OCI-LY1 (cell line): ENCODE results near the gene GAS2L2.

Experiments used
- H2AFZ ChIP-seq: fragments of 200-600 bp; sonication (generic), shearing (Covaris generic); 2 replicates; pipeline ENCODE4 v1.6.0; 2014; ENCODE audit warnings: antibody characterized with exemption, mild to moderate bottlenecking, low read length
- H3F3A ChIP-seq: fragments of 200-600 bp; sonication (generic), shearing (Covaris generic); 2 replicates; pipeline ENCODE4 v1.6.0; 2014; ENCODE audit warnings: mild to moderate bottlenecking, antibody characterized with exemption, low read length, moderate library complexity; ENCODE audit not compliant: insufficient read depth
- H3K27ac ChIP-seq: fragments of 200-600 bp; sonication (generic); 2 replicates; pipeline ENCODE4 v1.5.1; 2014; ENCODE audit warnings: low read length, mixed run types, mild to moderate bottlenecking, low read depth; ENCODE audit not compliant: poor library complexity, severe bottlenecking
- H3K27me3 ChIP-seq: fragments of 200-600 bp; sonication (generic); 2 replicates; pipeline ENCODE4 v1.6.0; 2014; ENCODE audit warnings: antibody characterized with exemption, mild to moderate bottlenecking, low read length, moderate library complexity; ENCODE audit not compliant: insufficient read depth
- H3K36me3 ChIP-seq: fragments of 200-600 bp; sonication (generic); 2 replicates; pipeline ENCODE4 v1.6.1; 2014; ENCODE audit warnings: mild to moderate bottlenecking, antibody characterized with exemption, low read length, moderate library complexity, mixed read lengths; ENCODE audit not compliant: insufficient read depth
- H3K4me1 ChIP-seq: fragments of 200-600 bp; sonication (generic); 2 replicates; pipeline ENCODE4 v1.5.1; 2014; ENCODE audit warnings: mild to moderate bottlenecking, low read length, moderate library complexity; ENCODE audit not compliant: insufficient read depth, severe bottlenecking
- H3K4me2 ChIP-seq: fragments of 200-600 bp; sonication (generic), shearing (Covaris generic); 2 replicates; pipeline ENCODE4 v1.6.1; 2014; ENCODE audit warnings: low read length
- H3K4me3 ChIP-seq: fragments of 200-600 bp; sonication (generic); 2 replicates; pipeline ENCODE4 v1.5.1; 2014; ENCODE audit warnings: low read length, low read depth, mild to moderate bottlenecking, mixed read lengths; ENCODE audit not compliant: poor library complexity, severe bottlenecking
- H3K79me2 ChIP-seq: fragments of 200-600 bp; shearing (Covaris generic); 2 replicates; pipeline ENCODE4 v1.6.1; 2016; ENCODE audit warnings: mixed run types, low read length, mixed read lengths; ENCODE audit not compliant: insufficient read depth
- H3K9ac ChIP-seq: fragments of 200-600 bp; sonication (generic), shearing (Covaris generic); 2 replicates; pipeline ENCODE4 v1.6.1; 2014; ENCODE audit warnings: mild to moderate bottlenecking, low read length, mixed read lengths
- H3K9me2 ChIP-seq: fragments of 200-600 bp; sonication (generic), shearing (Covaris generic); 2 replicates; pipeline ENCODE4 v1.6.1; 2014; ENCODE audit warnings: low read depth, mild to moderate bottlenecking, low read length, mixed read lengths
- H3K9me3 ChIP-seq: fragments of 200-600 bp; shearing (Covaris generic); 2 replicates; pipeline ENCODE4 v1.6.1; 2014; ENCODE audit warnings: low read length, mixed read lengths
- H4K20me1 ChIP-seq: fragments of 200-600 bp; sonication (generic), shearing (Covaris generic); 2 replicates; pipeline ENCODE4 v1.6.0; 2016; ENCODE audit warnings: mild to moderate bottlenecking, low read length; ENCODE audit not compliant: insufficient read depth
- CTCF ChIP-seq: fragments of 200-600 bp; sonication (generic), shearing (Covaris generic); IDR thresholded peaks from 2 replicates; pipeline ENCODE4 v1.5.1; 2017; ENCODE audit warnings: mild to moderate bottlenecking, antibody characterized with exemption, low read length, moderate library complexity, mixed read lengths
- EZH2 ChIP-seq: fragments of 200-600 bp; sonication (generic), shearing (Covaris generic); IDR thresholded peaks from 2 replicates; pipeline ENCODE4 v1.8.0; 2017; ENCODE audit warnings: borderline replicate concordance, mixed run types, mild to moderate bottlenecking, antibody characterized with exemption, low read length, moderate library complexity, mixed read lengths

The GAS2L2 gene

GRCh38 chr17:35731917-35732805 is 20.9 kb downstream of the GAS2L2 start:
- Histone ChIP-seq H3K79me2 (no peaks in the 10 kb centered on the region), H3F3A (no peaks in the 10 kb centered on the region), H4K20me1 (no peaks in the 10 kb centered on the region), H3K36me3 (no peaks in the 10 kb centered on the region), H3K4me1 (peaks cover 8% of the 10 kb centered on the region), H3K27me3 (no peaks in the 10 kb centered on the region; the same call in none of the 2 replicates), H3K27ac (no peak overlapping the region), H2AFZ (no peak overlapping the region), H3K9ac (no peak overlapping the region; the same call in 1 of the 2 replicates), H3K4me2 (peak overlapping the region; percentile 56), H3K4me3 (peak overlapping the region; percentile 57), H3K9me3 (no peaks in the 10 kb centered on the region), H3K9me2 (no peaks in the 10 kb centered on the region)
- no peak for TF ChIP-seq CTCF
- no peak for TF ChIP-seq EZH2

- no peaks in the 10 kb centered on the region for H3K36me3 ChIP-seq
- no peak within 1 kb of the TSS for H2AFZ ChIP-seq
- no peaks in the 10 kb centered on the region for H3F3A ChIP-seq
- H3K9me2 ChIP-seq: no peaks in the 10 kb centered on the region
- peak within 1 kb of the TSS; percentile 44; the same call in 1 of the 2 replicates for H3K9ac ChIP-seq
- peak within 1 kb of the TSS; percentile 57 for H3K4me3 ChIP-seq
- H3K4me1 ChIP-seq: peaks cover 15% of the 10 kb centered on the region
- no peaks in the 10 kb centered on the region for H3K9me3 ChIP-seq
- peak within 1 kb of the TSS; percentile 56 for H3K4me2 ChIP-seq
- no peaks in the 10 kb centered on the region for H3K79me2 ChIP-seq
- no peaks in the 10 kb centered on the region for H4K20me1 ChIP-seq
- TF ChIP-seq EZH2 (no peak), CTCF (no peak)
- no peak within 1 kb of the TSS for H3K27ac ChIP-seq
- H3K27me3 ChIP-seq: no peaks in the 10 kb centered on the region; the same call in none of the 2 replicates
Measured at GRCh38 chr17:35731239-35731916, 21.7 kb downstream of the GAS2L2 start, which contains the start of gene RASL10B. Gene RASL10B, plus strand, starts transcription at chr17:35731639. Its CDS starts 3,546 bp downstream, at chr17:35735185.

GRCh38 chr17:35730400-35731005 is 22.5 kb downstream of the GAS2L2 start:
- no peak overlapping the region for H2AFZ ChIP-seq
- no peak overlapping the region for H3K4me2 ChIP-seq
- H3K36me3 ChIP-seq: peaks cover 3% of the 10 kb centered on the region; the same call in 1 of the 2 replicates
- TF ChIP-seq EZH2 (no peak), CTCF (no peak)
- no peaks in the 10 kb centered on the region; the same call in none of the 2 replicates for H3K27me3 ChIP-seq
- H3K9me2 ChIP-seq: no peaks in the 10 kb centered on the region
- H3K27ac ChIP-seq: no peak overlapping the region
- no peaks in the 10 kb centered on the region for H3F3A ChIP-seq
- peaks cover 19% of the 10 kb centered on the region for H3K4me1 ChIP-seq
- no peaks in the 10 kb centered on the region for H3K9me3 ChIP-seq
- H3K79me2 ChIP-seq: no peaks in the 10 kb centered on the region
- no peak overlapping the region for H3K9ac ChIP-seq
- H3K4me3 ChIP-seq: no peak overlapping the region
- no peaks in the 10 kb centered on the region for H4K20me1 ChIP-seq
